ENCODE results near the gene CDH16.

DNA sequence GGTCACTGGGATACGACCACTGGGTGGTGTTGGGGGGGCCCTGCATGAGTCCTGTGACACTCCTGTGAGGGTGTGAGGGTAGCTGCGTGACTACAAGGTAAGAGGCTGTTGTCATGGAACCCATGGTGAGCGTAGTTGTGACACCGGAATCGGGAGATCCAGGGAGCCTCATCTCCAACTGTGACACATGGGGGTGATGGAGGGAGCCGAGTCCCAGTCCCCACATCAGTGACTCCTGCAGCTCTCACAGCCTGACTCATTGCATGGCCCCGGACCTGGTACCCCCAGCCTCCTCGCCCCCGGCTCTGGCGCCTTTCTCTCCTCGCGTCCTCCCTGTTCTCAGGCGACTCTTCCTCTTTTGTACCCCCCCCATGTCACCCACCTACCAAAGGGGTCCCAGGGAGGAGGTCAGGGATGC is 14.2 kb downstream of the CDH16 start:
- TF ChIP-seq EZH2 (IDR thresholded peaks at IDR 0.05; ENCODE audit: borderline replicate concordance, low read depth, low read length, poor library complexity, severe bottlenecking) = no peak
- TF ChIP-seq, protein P1, sequence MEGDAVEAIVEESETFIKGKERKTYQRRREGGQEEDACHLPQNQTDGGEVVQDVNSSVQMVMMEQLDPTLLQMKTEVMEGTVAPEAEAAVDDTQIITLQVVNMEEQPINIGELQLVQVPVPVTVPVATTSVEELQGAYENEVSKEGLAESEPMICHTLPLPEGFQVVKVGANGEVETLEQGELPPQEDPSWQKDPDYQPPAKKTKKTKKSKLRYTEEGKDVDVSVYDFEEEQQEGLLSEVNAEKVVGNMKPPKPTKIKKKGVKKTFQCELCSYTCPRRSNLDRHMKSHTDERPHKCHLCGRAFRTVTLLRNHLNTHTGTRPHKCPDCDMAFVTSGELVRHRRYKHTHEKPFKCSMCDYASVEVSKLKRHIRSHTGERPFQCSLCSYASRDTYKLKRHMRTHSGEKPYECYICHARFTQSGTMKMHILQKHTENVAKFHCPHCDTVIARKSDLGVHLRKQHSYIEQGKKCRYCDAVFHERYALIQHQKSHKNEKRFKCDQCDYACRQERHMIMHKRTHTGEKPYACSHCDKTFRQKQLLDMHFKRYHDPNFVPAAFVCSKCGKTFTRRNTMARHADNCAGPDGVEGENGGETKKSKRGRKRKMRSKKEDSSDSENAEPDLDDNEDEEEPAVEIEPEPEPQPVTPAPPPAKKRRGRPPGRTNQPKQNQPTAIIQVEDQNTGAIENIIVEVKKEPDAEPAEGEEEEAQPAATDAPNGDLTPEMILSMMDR (conservative IDR thresholded peaks at IDR 0.05; ENCODE audit: low read depth, low read length) = no peak

Data from A673 (cell line).